NCI-H526 treated with DMSO at 0.1 percent for 48 hours (cell line): ENCODE results near the gene MOV10.
A peak's percentile ranks its signal among the peaks of the same experiment; 100 is the strongest.

Experiments
- DNase-seq: peaks from one replicate; lab custom pipeline; 2025; lab: John Stamatoyannopoulos, UW

MOV10 gene

GRCh38 chr1:112731451-112731850 is 57.0 kb downstream of the MOV10 start:
- DNase-seq: no peak

- no peak for DNase-seq
Measured at GRCh38 chr1:112735752-112736151, 61.3 kb downstream of the MOV10 start.

DNA sequence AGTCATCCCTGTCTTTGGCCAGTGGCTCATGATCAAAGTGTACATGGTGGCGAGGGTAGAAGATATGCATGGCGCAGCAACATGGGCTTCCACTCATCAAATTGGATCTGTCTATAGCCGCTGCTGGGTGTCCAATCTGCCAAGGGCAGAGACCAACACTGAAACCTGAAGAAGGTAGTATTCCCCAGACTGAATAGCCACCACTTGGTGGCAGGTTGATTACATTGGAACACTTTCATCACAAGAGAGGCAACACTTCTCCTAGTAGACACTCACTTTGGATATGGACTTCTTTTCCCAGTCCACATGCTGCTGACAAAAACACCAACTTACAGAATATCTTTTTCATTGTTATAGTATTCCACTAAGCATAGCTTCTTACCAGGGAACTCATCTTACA is 63.1 kb downstream of the MOV10 start:
- peak; percentile 7 for DNase-seq

GRCh38 chr1:112743174-112744008 is 68.9 kb downstream of the MOV10 start:
- DNase-seq: no peak

- DNase-seq: no peak
Measured at GRCh38 chr1:112744009-112744578, 69.6 kb downstream of the MOV10 start.

DNA sequence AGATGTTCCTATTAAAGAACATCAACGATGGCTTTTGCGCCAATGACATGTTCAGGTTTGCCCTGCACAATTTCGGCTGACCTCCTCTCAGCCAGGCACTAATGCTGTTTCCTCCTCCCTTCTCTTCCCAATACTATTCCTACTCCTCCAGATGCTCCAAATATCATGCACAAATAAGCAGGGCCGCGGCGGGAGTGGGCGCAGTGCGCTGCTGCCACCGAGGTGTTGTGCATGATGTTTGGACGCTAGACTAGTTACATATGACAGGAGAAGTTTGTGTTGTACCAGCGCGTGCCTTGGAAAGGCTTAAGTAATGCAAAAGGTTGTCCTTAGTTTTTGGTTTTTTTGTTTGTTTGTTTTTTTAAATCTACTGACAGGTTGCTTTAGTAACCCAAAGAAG is 73.9 kb downstream of the MOV10 start:
- no peak for DNase-seq
